Measurements from ENCODE around the gene MSI1.

MSI1 gene

DNA sequence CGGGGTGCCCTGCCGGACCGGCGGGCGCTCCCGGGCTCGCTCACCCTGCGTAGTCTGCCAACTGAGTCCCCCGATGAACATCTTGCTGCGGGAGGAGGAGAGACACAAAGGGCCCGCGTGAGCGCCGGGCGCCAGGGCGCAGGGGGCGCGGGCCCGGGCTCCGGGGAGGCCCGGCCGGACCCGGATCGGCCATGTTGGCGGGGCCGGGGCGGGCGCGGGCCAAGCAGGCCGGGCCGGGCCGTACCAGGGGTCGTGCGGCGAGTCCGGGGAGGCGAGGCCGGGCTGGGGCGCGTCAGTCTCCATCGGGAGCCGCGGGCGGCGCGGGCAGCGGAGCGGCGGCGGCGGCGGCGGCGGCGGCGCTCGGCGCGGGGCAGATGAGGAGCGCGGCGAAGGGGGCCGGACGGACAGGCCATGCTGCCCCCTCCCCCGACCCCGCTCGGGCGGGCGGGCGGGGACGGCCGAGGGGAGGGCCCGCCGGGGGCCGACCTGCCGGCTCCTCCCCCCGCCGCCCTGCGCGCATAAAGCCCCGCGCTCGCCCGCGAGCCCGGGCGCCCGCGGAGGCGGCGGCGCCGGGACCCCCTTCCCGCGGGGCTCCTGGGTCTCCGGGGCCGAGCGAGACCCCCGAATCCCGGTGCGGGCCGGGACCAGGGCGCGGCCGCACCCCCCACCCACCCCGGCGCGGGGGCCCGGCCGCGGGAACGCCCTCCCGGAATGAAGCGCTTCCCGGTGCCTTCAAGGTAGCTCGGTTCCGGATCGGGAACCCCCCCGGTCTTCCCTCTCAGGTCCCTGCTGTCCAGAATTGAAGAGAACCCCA is at the start of gene MSI1:
MSI1 (minus strand) TSS at position 376 of the 814 bp plus-strand sequence; CDS start at position 303, 73 bp downstream.
- H3K27ac ChIP-seq: peak within 1 kb of the TSS; percentile 87; the same call in 1 of the 2 replicates
- TF ChIP-seq, protein P1, sequence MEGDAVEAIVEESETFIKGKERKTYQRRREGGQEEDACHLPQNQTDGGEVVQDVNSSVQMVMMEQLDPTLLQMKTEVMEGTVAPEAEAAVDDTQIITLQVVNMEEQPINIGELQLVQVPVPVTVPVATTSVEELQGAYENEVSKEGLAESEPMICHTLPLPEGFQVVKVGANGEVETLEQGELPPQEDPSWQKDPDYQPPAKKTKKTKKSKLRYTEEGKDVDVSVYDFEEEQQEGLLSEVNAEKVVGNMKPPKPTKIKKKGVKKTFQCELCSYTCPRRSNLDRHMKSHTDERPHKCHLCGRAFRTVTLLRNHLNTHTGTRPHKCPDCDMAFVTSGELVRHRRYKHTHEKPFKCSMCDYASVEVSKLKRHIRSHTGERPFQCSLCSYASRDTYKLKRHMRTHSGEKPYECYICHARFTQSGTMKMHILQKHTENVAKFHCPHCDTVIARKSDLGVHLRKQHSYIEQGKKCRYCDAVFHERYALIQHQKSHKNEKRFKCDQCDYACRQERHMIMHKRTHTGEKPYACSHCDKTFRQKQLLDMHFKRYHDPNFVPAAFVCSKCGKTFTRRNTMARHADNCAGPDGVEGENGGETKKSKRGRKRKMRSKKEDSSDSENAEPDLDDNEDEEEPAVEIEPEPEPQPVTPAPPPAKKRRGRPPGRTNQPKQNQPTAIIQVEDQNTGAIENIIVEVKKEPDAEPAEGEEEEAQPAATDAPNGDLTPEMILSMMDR (conservative IDR thresholded peaks at IDR 0.05): no peak

DNA sequence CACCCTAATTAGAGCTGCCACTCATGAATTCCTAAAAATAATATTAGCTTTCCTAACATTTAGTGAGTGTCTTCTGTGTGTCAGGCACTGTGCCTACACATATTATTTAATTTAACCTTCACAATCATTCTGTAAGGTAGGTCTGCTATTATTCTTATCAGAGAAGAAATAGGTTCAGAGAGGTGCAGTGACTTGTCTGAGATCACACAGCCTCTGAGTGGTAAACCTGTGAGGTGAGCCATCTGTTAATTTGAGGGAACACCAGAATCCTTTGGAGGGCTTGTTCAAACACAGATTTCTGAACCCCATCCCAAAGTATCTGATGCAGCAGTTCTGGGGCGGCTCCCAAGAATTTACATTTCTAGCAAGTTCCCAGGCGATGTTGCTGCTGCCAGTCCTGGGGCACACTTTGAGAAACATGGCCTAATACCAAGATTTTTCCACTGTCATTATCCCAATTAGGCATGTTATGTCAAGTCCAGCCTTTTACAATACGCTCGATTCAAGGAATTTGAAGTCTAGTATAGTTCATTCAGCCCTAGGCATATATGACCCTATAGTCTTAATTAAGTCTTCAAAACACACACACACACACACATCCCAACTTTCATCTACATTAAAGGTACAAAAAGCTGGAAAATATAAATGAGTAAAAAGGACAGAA is 49.1 kb upstream of the MSI1 start:
- TF ChIP-seq, protein P1 (conservative IDR thresholded peaks at IDR 0.05): no peak
- no peak overlapping the region for H3K27ac ChIP-seq

DNA sequence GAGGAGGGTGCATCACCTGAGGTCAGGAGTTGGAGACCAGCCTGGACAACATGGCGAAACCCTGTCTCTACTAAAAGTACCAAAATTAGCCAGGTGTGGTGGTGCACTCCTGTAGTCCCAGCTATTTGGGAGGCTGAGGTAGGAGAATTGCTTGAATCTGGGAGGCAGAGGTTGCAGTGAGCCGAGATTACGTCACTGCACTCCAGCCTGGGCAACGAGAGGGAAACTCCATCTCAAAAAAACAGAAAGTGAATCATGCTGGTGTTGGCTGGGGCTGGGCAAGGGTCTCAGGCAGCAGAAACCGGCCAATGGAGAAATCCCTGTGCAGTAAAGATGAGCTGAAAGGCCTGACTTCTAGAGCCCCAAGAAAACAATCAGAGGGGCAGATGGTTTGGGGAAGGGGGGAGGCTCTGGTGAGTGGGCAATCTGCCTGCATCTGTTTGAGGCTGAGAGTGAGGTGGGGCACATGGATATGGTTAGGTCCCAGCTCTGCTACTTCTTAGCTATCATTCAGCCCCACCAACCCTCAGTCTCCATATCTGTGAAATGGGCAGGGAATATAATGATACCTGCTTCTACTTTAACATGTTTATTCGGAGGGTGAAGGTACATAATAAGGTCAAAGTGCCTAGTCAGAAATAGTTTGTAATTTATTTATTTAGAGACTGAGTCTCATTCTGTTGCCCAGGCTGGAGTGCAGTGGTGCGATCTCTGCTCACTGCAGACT is 47.7 kb upstream of the MSI1 start:
- no peak overlapping the region for H3K27ac ChIP-seq
- TF ChIP-seq, protein P1 (conservative IDR thresholded peaks at IDR 0.05): no peak

DNA sequence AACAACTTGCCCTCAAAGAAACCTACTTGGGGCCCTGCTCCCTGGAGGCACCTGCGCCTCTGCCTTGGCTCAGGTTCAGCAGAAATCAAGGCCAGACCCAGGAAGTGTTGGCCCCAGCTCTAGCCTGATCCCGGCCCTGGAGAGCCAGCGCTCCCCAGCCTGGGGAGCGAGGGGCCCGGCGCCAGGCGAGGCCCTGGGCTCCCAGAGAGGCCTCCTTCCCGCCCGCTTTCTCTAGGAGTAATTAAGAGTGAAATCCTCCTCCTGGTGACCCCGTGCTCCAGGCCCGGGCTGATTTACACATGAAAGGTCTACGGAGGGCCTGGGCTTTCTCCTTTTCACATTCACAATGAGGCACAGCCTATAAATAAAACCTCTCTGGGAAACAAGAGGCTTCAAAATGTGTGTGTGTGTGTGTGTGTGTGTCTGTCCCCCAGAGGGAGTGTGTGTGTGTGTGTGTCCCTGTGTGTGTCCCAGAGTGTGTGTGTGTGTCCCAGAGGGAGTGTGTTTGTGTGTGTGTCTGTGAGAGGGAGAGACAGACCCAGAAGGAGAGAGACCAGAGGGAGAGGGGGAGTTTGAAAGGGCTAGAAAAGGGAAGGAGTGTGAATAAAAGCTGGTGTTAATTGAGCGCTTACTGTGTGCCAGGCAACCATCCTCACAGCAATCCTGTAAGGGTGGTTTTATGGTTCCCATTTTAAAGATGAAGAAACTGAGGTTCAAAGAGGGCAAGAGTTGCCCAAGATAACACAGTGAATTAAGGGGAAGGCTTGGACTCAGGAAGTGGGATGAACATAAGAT is 45.1 kb upstream of the MSI1 start:
- no peak overlapping the region for H3K27ac ChIP-seq

DNA sequence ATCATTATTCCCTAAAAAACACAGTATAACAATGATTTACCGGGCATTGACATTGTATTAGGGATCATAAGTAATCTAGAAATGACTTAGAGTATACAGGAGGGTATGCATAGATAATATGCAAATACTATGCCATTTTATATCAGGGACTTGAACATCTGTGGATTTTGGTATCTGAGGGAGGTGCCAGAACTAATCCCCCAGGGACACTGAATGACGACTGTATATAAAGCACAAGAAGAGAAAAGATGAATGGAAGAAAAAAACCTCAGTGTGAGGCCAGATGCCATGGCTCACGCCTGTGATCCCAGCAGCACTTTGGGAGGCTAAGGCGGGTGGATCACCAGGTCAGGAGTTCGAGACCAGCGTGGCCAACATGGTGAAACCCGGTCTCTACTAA is 43.5 kb upstream of the MSI1 start:
- TF ChIP-seq, protein P1 (conservative IDR thresholded peaks at IDR 0.05): no peak
- H3K27ac ChIP-seq: no peak overlapping the region

More for the DNA sequence above, 45.1 kb upstream of the MSI1 start:
- TF ChIP-seq, protein P1 (conservative IDR thresholded peaks at IDR 0.05): no peak

DNA sequence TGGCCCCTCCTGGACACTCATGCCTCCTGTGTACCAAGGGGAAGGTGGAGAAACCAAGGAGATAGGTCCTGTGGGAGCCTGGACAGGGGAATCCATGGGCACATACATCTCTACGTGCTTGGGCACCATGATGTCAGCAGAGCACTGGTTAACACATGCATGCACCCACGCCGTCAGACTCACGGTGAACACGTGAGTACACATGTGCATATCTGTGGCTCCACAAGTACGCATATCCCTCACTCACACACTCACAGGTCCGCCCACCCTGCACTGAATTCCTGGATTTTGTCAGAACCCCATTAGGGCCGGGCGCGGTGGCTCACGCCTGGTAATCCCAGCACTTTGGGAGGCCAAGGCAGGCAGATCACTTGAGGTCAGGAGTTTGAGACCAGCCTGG is 39.8 kb upstream of the MSI1 start:
- TF ChIP-seq, protein P1 (conservative IDR thresholded peaks at IDR 0.05): no peak
- no peak overlapping the region for H3K27ac ChIP-seq

Data from VCaP (cell line).